NCI-H2227 (cell line): ENCODE data around the gene FAM181A.

Experiments used
- DNase-seq: peaks from one replicate; lab custom pipeline; 2025; ENCODE audit not compliant: unreplicated experiment; lab: John Stamatoyannopoulos, UW

The FAM181A gene

DNA sequence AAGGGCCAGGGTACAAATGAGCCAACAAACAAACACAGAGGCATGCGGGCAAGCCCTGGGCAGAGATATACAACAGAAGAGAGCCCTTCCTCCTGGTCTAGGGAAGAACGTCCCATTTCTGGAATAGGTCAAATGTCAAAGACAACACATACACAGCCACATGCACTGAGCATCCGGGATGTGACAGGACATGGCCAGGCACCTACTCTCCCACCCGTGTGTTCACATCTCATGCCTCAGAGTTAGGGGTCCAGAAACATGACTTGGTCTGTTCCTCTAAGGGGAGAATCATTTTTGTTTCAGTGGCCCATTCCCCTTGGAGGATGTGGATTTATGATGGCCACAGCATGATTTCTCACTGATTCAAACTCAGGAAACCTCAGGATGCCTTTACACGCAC is 50.0 kb downstream of the FAM181A start:
- no peak for DNase-seq

DNA sequence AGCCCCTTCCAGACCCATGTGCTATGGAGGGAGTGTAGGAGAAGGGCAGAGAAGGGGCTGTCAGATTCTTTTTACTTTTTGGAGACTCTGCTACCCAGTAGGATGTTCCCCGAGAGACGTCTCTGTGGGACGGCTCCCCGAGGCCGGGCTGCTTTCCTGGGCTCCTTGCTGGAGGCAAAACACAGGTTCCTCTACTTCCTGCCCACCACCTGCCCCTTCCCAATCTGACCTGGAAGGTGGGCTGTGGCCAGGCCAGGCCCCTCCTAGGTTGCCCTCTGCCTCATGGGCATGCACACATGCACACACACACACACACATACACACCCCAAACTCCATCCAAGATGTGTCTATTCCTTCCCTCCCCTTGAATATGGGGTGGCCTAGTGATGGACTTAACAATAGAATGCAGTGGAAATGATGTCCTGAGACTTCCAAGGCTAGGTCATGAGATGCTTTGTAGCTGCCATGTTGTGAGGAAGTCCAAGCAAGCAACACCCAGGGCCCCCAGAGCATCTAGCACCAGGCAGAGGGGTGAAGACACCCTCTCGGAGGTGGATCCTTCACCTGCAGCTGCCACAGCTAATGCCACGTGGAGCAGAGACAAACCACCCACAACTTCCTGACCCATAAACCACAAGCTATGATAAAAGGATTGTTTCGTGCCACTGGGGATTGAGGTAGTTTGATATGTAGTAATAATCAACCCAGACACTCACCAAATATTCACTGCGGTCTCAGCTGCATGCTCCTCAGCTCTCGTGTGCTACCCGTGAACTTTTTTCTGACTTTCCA is 50.8 kb downstream of the FAM181A start:
- DNase-seq = no peak

DNA sequence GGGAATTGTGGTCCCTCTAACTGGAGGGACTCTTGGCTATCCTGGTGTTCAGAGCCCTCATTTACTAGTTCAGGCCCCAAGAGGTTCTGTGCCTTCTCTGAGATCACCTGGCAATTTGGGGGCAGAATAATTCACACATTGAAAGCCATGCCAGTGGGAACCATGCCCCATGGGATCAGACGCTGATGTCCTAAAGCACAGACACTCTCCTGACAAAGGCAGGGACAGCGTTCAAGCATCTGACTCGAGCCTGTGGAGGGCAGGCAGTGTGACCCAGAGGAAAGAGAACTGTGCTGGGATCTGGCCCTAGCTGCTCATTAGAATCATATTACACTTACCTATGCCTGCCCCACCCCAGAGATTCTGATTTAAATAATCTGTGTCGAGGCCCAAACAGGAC is 51.6 kb downstream of the FAM181A start:
- no peak for DNase-seq
